CD4-positive, CD25-positive, alpha-beta regulatory T cell (primary cell): ENCODE measurements around the gene DHRS7B. TPM values are rescaled to one million over a fixed set of nuclear protein-coding genes. Genes with fewer than 3 reads are reported as not detected.
"Not testable (repeated sequence)": the region's sequence is repeated elsewhere in the genome, so short reads cannot be mapped to it uniquely, and the experiment has no call there.

ENCODE experiments used
- ATAC-seq, 2 donors: fragments of 150-1000 bp; cut with Tn5 transposase; one replicate each; pipeline ENCODE4 v1.10.0; 2021; ENCODE audit warnings: low read depth in 2 of 2, moderate number of reproducible peaks in 2 of 2, moderate library complexity in 1 of 2
- DNase-seq, 3 donors: peaks; one replicate each; pipeline versions ENCODE4 v3.0.0 to v3.0.0-alpha.2; 2012 to 2022; ENCODE audit warnings: mixed read lengths in 1 of 3
- H3K27ac ChIP-seq: one replicate; pipeline ENCODE4 v1.7.0; 2013; ENCODE audit warnings: mild to moderate bottlenecking, low read length; ENCODE audit not compliant: insufficient read depth, poor library complexity, severe bottlenecking
- H3K27me3 ChIP-seq: one replicate; pipeline ENCODE4 v1.7.0; 2013; ENCODE audit warnings: low read length; ENCODE audit not compliant: control insufficient read depth, insufficient read depth
- H3K36me3 ChIP-seq: one replicate; pipeline ENCODE4 v1.7.0; 2013; ENCODE audit warnings: mild to moderate bottlenecking, low read length, moderate library complexity; ENCODE audit not compliant: control insufficient read depth, insufficient read depth
- H3K4me1 ChIP-seq: 2 replicates; pipeline ENCODE4 v1.7.0; 2013; ENCODE audit warnings: mild to moderate bottlenecking, low read length; ENCODE audit not compliant: insufficient read depth, control insufficient read depth, poor library complexity, severe bottlenecking
- H3K4me3 ChIP-seq: one replicate; pipeline ENCODE4 v1.7.0; 2013; ENCODE audit warnings: low read depth, mild to moderate bottlenecking, low read length, moderate library complexity
- H3K9me3 ChIP-seq, 2 experiments: 1 replicate in 1 of 2; 2 replicates in 1 of 2; pipeline ENCODE4 v1.7.0; 2013; ENCODE audit warnings: low read length in 2 of 2, mild to moderate bottlenecking in 1 of 2, moderate library complexity in 1 of 2; ENCODE audit not compliant: control insufficient read depth in 2 of 2
- H3K27ac Mint-ChIP-seq, 3 donors: one replicate each; pipeline ENCODE4 v1.8.0; 2020 to 2022; ENCODE audit warnings: mild to moderate bottlenecking in 3 of 3, mixed read lengths in 3 of 3, moderate library complexity in 2 of 3
- H3K27me3 Mint-ChIP-seq: one replicate; pipeline ENCODE4 v1.8.0; 2022; ENCODE audit warnings: mild to moderate bottlenecking, mixed read lengths
- H3K36me3 Mint-ChIP-seq: one replicate; pipeline ENCODE4 v1.8.0; 2020; ENCODE audit warnings: mixed read lengths
- H3K4me1 Mint-ChIP-seq, 4 donors: one replicate each; pipeline ENCODE4 v1.8.0; 2020 to 2022; ENCODE audit warnings: mixed read lengths in 4 of 4, mild to moderate bottlenecking in 1 of 4
- H3K4me3 Mint-ChIP-seq, 4 donors: one replicate each; pipeline ENCODE4 v1.8.0; 2020 to 2022; ENCODE audit warnings: mild to moderate bottlenecking in 4 of 4, mixed read lengths in 4 of 4, moderate library complexity in 3 of 4
- H3K9me3 Mint-ChIP-seq, 7 donors: one replicate each; pipeline ENCODE4 v1.8.0; 2020 to 2022; ENCODE audit warnings: mixed read lengths in 7 of 7, mild to moderate bottlenecking in 3 of 7, moderate library complexity in 2 of 7
- polyA plus RNA-seq, 4 donors: library from polyadenylated mRNA; unstranded; fragments of 300-500 nt; fragmentation: Illumina TruSeq; gene quantifications; one replicate each; pipeline ENCODE4 v1.2.3, GENCODE V29; 2021
- total RNA-seq: library from RNA; stranded (reverse); gene quantifications from one replicate; pipeline ENCODE4 v1.2.3, GENCODE V29; 2022

Gene DHRS7B
- 7.6 TPM for total RNA-seq
- polyA plus RNA-seq: 10 to 100 TPM; 11.8 to 17.2 (median 14.0) TPM

- Histone ChIP-seq H3K27me3 (no peaks in the 10 kb centered on the region), H3K4me1 (peaks cover 30% of the 10 kb centered on the region), H3K27ac (peak within 1 kb of the TSS; percentile 95), H3K4me3 (peak within 1 kb of the TSS; percentile 99), H3K36me3 (no peaks in the 10 kb centered on the region), H3K9me3 (no peaks in the 10 kb centered on the region)
- Mint-ChIP-seq H3K4me3 (peak within 1 kb of the TSS; percentile 93 to 95 (median 95)), H3K4me1 (peaks cover 3 to 42% (median 35%) of the 10 kb centered on the region in 4 donors), H3K9me3 (peaks cover 0 to 2% (median 0%) of the 10 kb centered on the region in 7 donors), H3K27ac (peak within 1 kb of the TSS; percentile 89 to 98 (median 96)), H3K36me3 (no peaks in the 10 kb centered on the region), H3K27me3 (no peaks in the 10 kb centered on the region)
- ATAC-seq (peak; percentile 86 to 93), DNase-seq (peak; percentile 95 to 97 (median 96))
Measured at GRCh38 chr17:21126645-21127508, at the start of gene DHRS7B. Gene DHRS7B (plus strand): TSS chr17:21126964. CDS start chr17:21126972, 8 bp downstream.

- peaks cover 3% of the 10 kb centered on the region for H3K27me3 ChIP-seq
- H3K4me3 ChIP-seq: no peak overlapping the region
- peaks cover 0 to 3% (median 1%) of the 10 kb centered on the region in 4 donors for H3K4me1 Mint-ChIP-seq
Measured at GRCh38 chr17:21077281-21077680, 49.5 kb upstream of the DHRS7B start.

DNA sequence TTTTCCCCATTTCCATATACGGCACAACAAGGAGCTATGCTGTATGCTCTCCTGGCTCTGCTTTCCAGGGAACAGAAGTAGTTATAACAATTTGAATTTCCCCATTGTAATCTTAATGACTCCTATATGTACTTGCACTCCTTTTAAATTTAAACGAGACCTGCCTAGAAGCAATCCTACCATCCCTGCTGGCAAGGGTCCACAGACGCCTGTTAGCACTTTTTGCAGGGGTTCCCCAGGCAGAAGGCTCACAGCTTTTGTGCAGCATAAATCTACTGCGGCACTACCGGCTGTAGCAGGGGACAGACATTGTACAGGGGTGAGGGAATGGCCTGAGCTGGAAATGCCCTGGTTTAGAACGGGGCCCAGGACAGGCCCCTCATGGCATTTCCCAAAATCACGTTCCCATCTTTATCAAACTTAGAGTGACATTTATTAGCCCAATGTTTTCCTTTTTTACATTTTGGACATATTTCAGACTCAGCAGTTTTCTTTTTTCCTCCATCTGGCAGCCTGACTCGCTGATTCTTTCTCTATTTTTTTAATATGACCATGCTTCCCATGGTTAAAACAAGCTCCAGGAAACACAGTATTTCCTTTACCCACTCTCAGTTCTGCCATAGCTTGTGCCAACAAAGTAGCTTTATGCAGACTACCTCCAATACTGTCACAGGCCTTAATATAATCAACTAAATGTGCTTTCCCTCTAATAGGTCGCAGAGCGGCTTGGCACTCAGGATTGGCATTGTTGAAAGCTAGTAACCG lies 48.6 kb upstream of the DHRS7B start:
- no peaks in the 10 kb centered on the region for H3K36me3 ChIP-seq
- peaks cover 39% of the 10 kb centered on the region for H3K27me3 Mint-ChIP-seq
- H3K27ac ChIP-seq: no peak overlapping the region
- H3K4me3 ChIP-seq: no peak overlapping the region
- H3K27ac Mint-ChIP-seq: no peak overlapping the region
- H3K9me3 ChIP-seq: no peaks in the 10 kb centered on the region
- peaks cover 0 to 8% (median 1%) of the 10 kb centered on the region in 4 donors for H3K4me1 Mint-ChIP-seq
- ATAC-seq: no peak
- DNase-seq: no peak
- no peaks in the 10 kb centered on the region for H3K9me3 Mint-ChIP-seq
- peaks cover 3% of the 10 kb centered on the region for H3K27me3 ChIP-seq
- H3K4me3 Mint-ChIP-seq: no peak overlapping the region
- no peaks in the 10 kb centered on the region for H3K4me1 ChIP-seq
- no peaks in the 10 kb centered on the region for H3K36me3 Mint-ChIP-seq

More at GRCh38 chr17:21077281-21077680, 49.5 kb upstream of the DHRS7B start:
- DNase-seq (no peak), ATAC-seq (no peak)
- Histone ChIP-seq H3K27ac (no peak overlapping the region), H3K36me3 (no peaks in the 10 kb centered on the region), H3K4me1 (no peaks in the 10 kb centered on the region), H3K9me3 (no peaks in the 10 kb centered on the region)
- Mint-ChIP-seq H3K4me3 (no peak overlapping the region), H3K36me3 (no peaks in the 10 kb centered on the region), H3K9me3 (no peaks in the 10 kb centered on the region), H3K27me3 (peaks cover 32% of the 10 kb centered on the region), H3K27ac (no peak overlapping the region)

DNA sequence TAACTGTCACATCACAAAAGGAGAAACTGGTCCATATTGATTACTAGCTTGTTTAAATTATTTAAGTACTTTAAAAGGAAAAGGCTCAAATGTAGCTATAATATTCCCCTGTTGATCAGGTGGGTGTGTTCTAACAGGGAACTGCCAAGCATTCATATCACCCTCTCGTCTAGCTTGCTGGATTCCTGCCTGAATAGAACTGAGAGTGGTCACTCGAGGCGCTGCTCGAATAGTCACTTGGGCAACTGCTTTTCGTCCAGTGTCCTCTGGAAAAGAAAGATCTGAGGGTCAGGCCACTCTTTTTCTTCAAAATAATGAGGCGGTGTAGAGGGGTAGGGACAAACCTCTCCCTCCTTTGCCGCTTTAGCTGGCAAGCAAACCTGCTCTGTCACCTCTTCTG lies 47.6 kb upstream of the DHRS7B start:
- ATAC-seq (no peak), DNase-seq (no peak)
- no peaks in the 10 kb centered on the region for H3K36me3 Mint-ChIP-seq
- Histone ChIP-seq H3K9me3 (no peaks in the 10 kb centered on the region), H3K27me3 (peaks cover 3% of the 10 kb centered on the region), H3K4me1 (no peaks in the 10 kb centered on the region), H3K4me3 (no peak overlapping the region), H3K36me3 (no peaks in the 10 kb centered on the region), H3K27ac (no peak overlapping the region)
- H3K27me3 Mint-ChIP-seq: peaks cover 39% of the 10 kb centered on the region
- peaks cover 0 to 8% (median 1%) of the 10 kb centered on the region in 4 donors for H3K4me1 Mint-ChIP-seq
- no peaks in the 10 kb centered on the region for H3K9me3 Mint-ChIP-seq
- H3K27ac Mint-ChIP-seq: no peak overlapping the region
- no peak overlapping the region for H3K4me3 Mint-ChIP-seq

DNA sequence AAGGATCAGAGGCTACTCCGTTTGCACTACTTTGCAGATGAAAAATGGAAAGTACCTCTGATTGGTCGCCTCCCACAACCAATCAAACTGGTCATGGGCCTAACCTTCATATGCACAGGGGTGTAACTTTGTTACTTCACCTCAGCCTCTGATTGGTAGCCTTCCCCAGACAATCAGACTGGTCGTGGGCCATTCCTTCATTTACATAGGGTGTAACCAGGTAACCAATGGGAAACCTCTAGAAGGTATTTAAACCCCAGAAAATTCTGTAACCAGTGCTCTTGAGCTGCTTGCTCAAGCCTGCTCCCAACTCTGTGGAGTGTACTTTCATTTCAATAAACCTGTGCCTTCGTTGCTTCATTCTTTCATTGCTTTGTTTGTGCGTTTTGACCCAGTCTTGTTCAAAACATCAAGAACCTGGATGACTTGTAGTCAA lies 44.7 kb upstream of the DHRS7B start:
- Mint-ChIP-seq H3K4me1 (peaks cover 0 to 8% (median 1%) of the 10 kb centered on the region in 4 donors), H3K9me3 (no peaks in the 10 kb centered on the region), H3K36me3 (no peaks in the 10 kb centered on the region), H3K27me3 (peaks cover 28% of the 10 kb centered on the region), H3K27ac (no peak overlapping the region), H3K4me3 (no peak overlapping the region)
- H3K27ac ChIP-seq: no peak overlapping the region
- H3K36me3 ChIP-seq: no peaks in the 10 kb centered on the region
- no peaks in the 10 kb centered on the region for H3K4me1 ChIP-seq
- ATAC-seq (no peak), DNase-seq (no peak)
- H3K9me3 ChIP-seq: no peaks in the 10 kb centered on the region
- no peak overlapping the region for H3K4me3 ChIP-seq
- H3K27me3 ChIP-seq: peaks cover 3% of the 10 kb centered on the region

DNA sequence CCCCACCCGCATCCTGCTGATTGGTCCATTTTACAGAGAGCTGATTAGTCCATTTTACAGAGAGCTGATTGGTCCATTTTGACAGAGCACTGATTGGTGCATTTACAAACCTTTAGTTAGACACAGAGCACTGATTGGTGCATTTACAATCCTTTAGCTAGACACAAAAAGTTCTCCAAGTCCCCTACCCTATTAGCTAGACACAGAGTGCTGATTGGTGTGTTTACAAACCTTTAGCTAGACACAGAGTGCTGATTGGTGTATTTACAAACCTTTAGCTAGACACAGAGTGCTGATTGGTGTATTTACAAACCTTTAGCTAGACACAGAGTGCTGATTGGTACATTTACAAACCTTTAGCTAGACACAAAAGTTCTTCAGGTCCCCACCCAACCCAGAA lies 41.5 kb upstream of the DHRS7B start:
- not testable (repeated sequence) for H3K4me3 Mint-ChIP-seq

DNA sequence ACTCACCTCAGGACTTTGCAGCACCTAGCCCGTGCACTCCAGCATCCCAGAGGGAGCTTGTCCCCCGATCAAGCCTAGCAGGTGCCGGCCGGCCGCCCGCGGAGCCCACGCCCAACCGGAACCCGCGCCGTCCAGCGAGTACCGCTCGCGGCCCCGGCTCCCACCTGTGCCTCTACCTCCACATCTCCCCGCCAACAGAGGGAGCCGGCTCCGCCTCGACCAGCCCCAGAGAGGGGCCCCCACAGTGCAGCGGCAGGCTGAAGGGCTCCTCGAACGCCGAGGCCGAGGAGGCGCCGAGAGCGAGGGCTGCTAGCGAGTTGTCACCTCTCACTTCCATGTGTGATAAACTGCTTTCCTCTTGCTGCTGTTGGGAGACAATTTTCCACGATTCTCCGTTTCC lies 41.1 kb upstream of the DHRS7B start:
- Histone ChIP-seq H3K4me3 (no peak overlapping the region), H3K36me3 (no peaks in the 10 kb centered on the region), H3K4me1 (no peaks in the 10 kb centered on the region), H3K9me3 (no peaks in the 10 kb centered on the region), H3K27me3 (peaks cover 3% of the 10 kb centered on the region), H3K27ac (no peak overlapping the region)
- Mint-ChIP-seq H3K9me3 (no peaks in the 10 kb centered on the region), H3K36me3 (no peaks in the 10 kb centered on the region), H3K4me1 (peaks cover 0 to 8% (median 1%) of the 10 kb centered on the region in 4 donors), H3K4me3 (peak overlapping the region in 1 of 4 donors; percentile 67), H3K27ac (no peak overlapping the region), H3K27me3 (peaks cover 26% of the 10 kb centered on the region)
- ATAC-seq (no peak), DNase-seq (no peak)

More for the DNA sequence above, 41.5 kb upstream of the DHRS7B start:
- not testable (repeated sequence) for ATAC-seq, H3K9me3 ChIP-seq, H3K27me3 ChIP-seq, H3K27ac ChIP-seq, DNase-seq, H3K4me3 ChIP-seq, H3K36me3 ChIP-seq, H3K4me1 ChIP-seq, H3K36me3 Mint-ChIP-seq, H3K27ac Mint-ChIP-seq, H3K9me3 Mint-ChIP-seq, H3K4me1 Mint-ChIP-seq
- peaks cover 25% of the 10 kb centered on the region for H3K27me3 Mint-ChIP-seq
